ENCODE results near the gene GSDME.
"Not testable (repeated sequence)": the region's sequence is repeated elsewhere in the genome, so short reads cannot be mapped to it uniquely, and the experiment has no call there.

- TF ChIP-seq ARNTL (CRISPR knock-in tag; IDR thresholded peaks at IDR 0.05; ENCODE audit: borderline replicate concordance, low read depth); RARB (CRISPR knock-in tag; IDR thresholded peaks at IDR 0.05); TOX (CRISPR knock-in tag; IDR thresholded peaks at IDR 0.05; ENCODE audit: borderline replicate concordance); CREB5 (CRISPR knock-in tag; IDR thresholded peaks at IDR 0.05; ENCODE audit: low read depth); TSHZ2 (CRISPR knock-in tag; IDR thresholded peaks at IDR 0.05); ZFP3 (CRISPR knock-in tag; IDR thresholded peaks at IDR 0.05); ZFP30 (CRISPR knock-in tag; IDR thresholded peaks at IDR 0.05); OSR1 (CRISPR knock-in tag; IDR thresholded peaks at IDR 0.05); SNAI2 (CRISPR knock-in tag; IDR thresholded peaks at IDR 0.05); PATZ1 (CRISPR knock-in tag; IDR thresholded peaks at IDR 0.05; ENCODE audit: borderline replicate concordance); ZC3H10 (CRISPR knock-in tag; IDR thresholded peaks at IDR 0.05); ISL1 (CRISPR knock-in tag; IDR thresholded peaks at IDR 0.05): not testable (repeated sequence)
These were observed 21.7 kb downstream of the GSDME start for GRCh38 chr7:24735594-24735993.

All from SK-N-SH treated with all-trans-retinoic acid at 6 μM for 48 hours (cell line).